ENCODE results near the gene KLK10.
"Not testable (repeated sequence)": the region's sequence is repeated elsewhere in the genome, so short reads cannot be mapped to it uniquely, and the experiment has no call there.

KLK10 gene

GRCh38 chr19:51001515-51001914, 18.0 kb downstream of the KLK10 start, which contains the start of gene KLK8:
TSS of gene KLK8 (minus strand) at chr19:51001604. CDS start at chr19:51001167, 437 bp downstream.
- no peak for DNase-seq (ENCODE audit: low spot score)

DNA sequence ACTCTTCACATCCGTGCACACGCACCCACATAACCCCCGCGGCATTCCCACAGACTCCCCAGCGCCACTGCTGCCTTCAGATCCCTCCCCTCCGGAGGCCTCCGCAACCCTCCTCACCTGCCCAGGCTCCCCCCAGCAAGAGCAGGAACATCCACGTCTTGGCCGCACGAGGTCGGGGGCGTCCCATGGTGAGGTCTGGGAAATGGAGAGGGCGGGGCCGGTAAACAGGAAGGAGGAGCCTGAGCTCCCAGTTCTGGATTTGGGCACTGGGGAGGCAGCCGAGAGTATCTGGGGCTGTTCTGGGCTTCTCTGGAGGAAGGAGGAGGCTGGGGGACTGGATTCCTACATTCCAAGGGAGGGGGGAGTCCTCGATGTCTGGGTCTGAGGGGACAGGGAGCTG, 18.5 kb downstream of the KLK10 start:
- no peak for DNase-seq (ENCODE audit: low spot score)

- DNase-seq (ENCODE audit: low spot score): no peak
These were observed 19.1 kb downstream of the KLK10 start for GRCh38 chr19:51000426-51000825.

DNA sequence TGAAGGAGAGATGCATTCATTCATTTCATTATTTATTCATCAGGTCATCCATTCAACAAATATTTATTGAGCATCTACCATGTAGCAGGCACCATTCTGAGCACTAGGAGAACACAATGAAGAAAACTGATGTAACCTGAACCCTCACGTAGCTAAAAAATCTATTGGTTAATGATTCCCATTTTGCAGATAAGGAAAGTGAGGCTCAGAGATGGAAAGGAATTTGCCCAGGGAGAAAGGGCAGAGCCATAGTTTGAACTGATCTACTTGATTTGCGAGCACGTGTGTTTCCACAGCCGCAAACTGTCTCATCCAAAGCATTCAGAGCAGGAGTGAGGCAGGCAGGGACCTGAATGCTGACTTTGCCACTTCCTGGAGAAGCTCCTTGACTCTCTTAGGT, 20.8 kb downstream of the KLK10 start:
- no peak for DNase-seq (ENCODE audit: low spot score)

DNA sequence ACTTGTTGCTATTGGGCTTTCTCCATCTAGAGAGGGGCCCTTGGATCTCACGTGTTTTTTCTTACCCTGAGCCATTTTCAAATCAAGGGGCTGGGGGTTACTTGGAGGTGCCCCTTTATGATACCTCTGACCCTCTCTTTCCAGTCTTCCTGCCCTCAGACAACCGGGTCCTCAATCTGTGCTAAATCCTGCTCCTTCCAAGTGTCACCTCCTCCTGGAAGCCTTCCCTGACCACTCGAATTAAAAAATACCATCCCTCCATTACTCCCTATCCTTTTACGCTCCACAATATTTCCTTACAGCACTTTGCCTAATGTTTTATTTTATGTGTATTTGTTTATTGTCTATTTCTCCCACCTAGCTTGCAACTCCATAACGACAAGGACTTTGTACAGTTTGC, 21.4 kb downstream of the KLK10 start:
- no peak for DNase-seq (ENCODE audit: low spot score)

GRCh38 chr19:50994129-50994528, 25.4 kb downstream of the KLK10 start:
- no peak for DNase-seq (ENCODE audit: low spot score)

GRCh38 chr19:50992666-50993035, 26.9 kb downstream of the KLK10 start:
- DNase-seq (ENCODE audit: low spot score): no peak

DNA sequence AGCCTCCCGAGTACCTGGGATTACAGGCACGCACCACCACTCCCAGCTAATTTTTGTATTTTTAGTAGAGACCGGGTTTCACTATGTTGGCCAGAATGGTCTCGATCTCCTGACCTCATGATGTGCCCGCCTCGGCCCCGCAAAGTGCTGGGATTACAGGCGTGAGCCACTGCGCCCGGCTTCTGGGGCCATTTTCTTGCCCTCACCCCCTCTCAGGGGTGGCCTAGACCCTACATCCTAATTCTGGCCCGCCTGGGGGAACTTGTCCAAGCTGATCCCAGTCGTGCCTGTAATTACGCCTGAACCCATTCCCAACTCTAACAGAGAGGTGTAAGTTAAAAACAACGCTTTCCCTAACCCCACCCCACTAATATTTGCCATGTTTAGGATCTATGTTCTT, 35.1 kb downstream of the KLK10 start:
- not testable (repeated sequence) for DNase-seq (ENCODE audit: low spot score)

GRCh38 chr19:50983625-50984292, 35.8 kb downstream of the KLK10 start, which contains the start of gene KLK7:
TSS of gene KLK7 (minus strand) at chr19:50983917. CDS start at chr19:50982399, 1,518 bp downstream.
- no peak for DNase-seq (ENCODE audit: low spot score)

- no peak for DNase-seq (ENCODE audit: low spot score)
These were observed 37.3 kb downstream of the KLK10 start for GRCh38 chr19:50982186-50982585.

DNA sequence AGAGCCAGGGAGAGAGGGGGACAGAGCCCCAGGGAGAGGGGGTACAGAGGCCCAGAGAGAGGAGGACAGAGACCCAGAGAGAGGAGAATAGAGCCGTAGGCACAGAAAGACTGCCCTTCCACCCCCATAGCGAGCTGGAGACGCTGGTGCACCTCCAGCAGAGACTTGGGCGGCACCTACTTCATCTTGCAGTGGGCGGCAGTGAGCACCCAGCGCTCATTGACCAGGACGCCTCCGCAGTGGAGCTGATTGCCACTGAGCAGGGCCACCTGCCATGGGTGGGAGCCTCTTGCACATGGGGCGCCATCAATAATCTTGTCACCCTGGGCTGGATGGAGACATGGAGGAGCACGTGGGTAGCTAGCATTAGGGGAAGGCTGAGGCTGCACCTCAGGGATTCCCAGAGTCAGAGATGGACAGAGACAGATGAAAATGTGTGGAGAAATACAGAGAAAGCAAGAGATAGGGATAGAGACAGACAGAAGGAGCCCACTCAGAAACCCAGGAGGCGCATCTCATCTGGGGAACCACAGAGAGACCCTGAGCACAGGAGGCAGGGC, 37.8 kb downstream of the KLK10 start:
- no peak for DNase-seq (ENCODE audit: low spot score)

DNA sequence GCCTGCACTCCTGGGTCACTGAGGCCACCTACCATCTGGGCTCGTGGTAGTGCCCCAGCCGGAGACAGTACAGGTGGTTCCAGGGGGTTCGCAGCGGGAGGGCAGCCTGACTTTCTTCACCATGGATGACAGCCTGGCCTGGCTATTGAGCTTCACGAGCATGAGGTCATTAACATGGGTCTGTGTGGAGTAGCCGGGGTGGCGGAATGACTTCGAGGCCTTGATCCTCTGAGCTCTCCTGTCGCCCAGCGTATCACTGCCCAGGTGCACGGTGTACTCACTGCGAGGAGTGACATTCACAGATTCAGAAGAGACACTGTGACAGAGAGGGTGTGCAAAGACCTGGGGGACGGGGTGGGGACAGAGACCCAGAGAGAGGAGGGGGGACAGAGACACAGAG, 39.3 kb downstream of the KLK10 start:
- DNase-seq (ENCODE audit: low spot score): no peak

GRCh38 chr19:50979758-50980157, 39.8 kb downstream of the KLK10 start:
- DNase-seq (ENCODE audit: low spot score): no peak

DNA sequence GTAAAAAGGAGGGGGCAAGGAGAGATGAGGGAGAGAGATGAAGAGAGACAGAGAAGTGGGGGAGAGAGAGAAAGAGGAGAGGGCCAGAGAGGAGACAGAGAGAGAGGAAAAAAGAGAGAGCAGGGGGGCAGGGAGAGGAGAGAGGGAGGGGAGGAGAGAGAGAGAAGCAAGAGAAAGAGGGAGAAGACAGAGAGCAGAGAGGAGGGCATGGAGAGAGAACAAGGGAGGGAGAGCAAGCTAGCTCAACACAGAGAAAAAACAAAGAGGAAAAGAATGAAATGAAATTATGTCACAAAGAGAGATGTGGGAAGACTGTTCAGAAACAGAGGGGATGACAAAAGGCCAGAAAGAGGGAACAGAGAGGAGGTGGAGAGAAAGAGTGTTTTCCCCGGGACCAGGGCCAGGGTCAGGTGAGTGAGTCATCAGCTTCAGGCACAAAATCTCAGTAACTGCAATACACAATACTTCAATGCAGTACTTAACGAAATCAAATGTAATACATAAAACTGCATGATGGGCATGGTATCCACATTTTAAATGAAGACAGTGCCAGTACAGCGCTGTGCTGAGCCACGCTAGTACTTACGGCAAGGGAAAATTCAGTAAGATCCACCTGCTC, 40.6 kb downstream of the KLK10 start:
- no peak for DNase-seq (ENCODE audit: low spot score)

DNA sequence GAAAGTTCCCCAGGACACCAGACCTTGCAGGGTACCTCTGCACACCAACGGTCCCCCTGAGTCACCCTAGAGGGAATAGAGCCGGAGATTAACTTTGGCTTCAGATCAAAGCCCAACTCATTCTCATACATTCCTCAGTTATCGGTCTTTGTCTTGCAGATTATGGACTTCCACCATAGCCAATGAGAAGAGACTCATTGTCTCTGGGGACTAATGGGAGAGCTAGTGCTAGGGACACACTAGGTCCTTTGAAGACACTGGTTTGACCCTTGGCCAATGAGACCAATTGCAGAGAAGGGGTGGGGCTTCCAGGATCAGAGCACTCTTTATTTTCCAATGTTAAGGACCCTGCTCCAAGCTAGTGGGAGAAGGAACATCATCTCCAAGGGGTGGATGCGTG, 41.9 kb downstream of the KLK10 start:
- no peak for DNase-seq (ENCODE audit: low spot score)

DNA sequence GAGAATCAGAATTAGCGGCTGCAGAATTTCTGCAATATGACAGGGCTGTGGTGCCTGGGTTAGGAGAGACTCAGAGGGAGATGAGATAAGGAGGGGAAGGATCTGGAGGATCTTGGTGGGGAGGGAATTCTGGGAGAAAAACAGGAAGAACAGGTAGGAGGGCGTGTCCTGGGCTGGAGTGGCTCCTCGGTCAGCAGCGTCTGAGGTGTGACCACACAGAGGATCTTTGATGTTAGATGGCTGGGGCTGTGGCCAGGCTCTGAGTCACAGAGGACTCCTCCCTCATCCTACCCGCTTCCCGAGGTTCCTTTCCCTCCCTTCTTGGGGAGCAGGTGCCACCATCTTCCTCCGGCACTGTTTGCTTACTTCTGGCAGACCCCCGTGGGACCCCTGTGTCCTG, 43.7 kb downstream of the KLK10 start:
- DNase-seq (ENCODE audit: low spot score): no peak

GRCh38 chr19:50974702-50975556, 44.6 kb downstream of the KLK10 start:
- no peak for DNase-seq (ENCODE audit: low spot score)

- no peak for DNase-seq (ENCODE audit: low spot score)
These were observed 46.6 kb downstream of the KLK10 start for GRCh38 chr19:50972795-50973376.

GRCh38 chr19:50969810-50970209, 49.7 kb downstream of the KLK10 start:
- DNase-seq (ENCODE audit: low spot score): not testable (repeated sequence)

- DNase-seq (ENCODE audit: low spot score): no peak
These were observed 50.1 kb downstream of the KLK10 start, which contains the start of gene KLK6 for GRCh38 chr19:50969413-50969760. TSS of gene KLK6 (minus strand) at chr19:50969591. CDS start at chr19:50968104, 1,487 bp downstream.

- no peak for DNase-seq (ENCODE audit: low spot score)
These were observed 50.6 kb downstream of the KLK10 start for GRCh38 chr19:50968716-50969412.

Measured in AG20443 (cell line).